NOMO-1 treated with DMSO at 0.1 percent for 48 hours (cell line): ENCODE measurements around the gene SEMG2.

Experiments
- DNase-seq: peaks from one replicate; lab custom pipeline; 2025; ENCODE audit not compliant: unreplicated experiment; lab: John Stamatoyannopoulos, UW

Gene SEMG2, protein sequence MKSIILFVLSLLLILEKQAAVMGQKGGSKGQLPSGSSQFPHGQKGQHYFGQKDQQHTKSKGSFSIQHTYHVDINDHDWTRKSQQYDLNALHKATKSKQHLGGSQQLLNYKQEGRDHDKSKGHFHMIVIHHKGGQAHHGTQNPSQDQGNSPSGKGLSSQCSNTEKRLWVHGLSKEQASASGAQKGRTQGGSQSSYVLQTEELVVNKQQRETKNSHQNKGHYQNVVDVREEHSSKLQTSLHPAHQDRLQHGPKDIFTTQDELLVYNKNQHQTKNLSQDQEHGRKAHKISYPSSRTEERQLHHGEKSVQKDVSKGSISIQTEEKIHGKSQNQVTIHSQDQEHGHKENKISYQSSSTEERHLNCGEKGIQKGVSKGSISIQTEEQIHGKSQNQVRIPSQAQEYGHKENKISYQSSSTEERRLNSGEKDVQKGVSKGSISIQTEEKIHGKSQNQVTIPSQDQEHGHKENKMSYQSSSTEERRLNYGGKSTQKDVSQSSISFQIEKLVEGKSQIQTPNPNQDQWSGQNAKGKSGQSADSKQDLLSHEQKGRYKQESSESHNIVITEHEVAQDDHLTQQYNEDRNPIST

GRCh38 chr20:45221076-45221475, at the start of gene SEMG2:
Gene SEMG2 (plus strand): TSS chr20:45221373. CDS start chr20:45221390, 17 bp downstream.
- no peak for DNase-seq

- DNase-seq, result no peak
Observed at GRCh38 chr20:45173522-45173921, 47.7 kb upstream of the SEMG2 start.

DNA sequence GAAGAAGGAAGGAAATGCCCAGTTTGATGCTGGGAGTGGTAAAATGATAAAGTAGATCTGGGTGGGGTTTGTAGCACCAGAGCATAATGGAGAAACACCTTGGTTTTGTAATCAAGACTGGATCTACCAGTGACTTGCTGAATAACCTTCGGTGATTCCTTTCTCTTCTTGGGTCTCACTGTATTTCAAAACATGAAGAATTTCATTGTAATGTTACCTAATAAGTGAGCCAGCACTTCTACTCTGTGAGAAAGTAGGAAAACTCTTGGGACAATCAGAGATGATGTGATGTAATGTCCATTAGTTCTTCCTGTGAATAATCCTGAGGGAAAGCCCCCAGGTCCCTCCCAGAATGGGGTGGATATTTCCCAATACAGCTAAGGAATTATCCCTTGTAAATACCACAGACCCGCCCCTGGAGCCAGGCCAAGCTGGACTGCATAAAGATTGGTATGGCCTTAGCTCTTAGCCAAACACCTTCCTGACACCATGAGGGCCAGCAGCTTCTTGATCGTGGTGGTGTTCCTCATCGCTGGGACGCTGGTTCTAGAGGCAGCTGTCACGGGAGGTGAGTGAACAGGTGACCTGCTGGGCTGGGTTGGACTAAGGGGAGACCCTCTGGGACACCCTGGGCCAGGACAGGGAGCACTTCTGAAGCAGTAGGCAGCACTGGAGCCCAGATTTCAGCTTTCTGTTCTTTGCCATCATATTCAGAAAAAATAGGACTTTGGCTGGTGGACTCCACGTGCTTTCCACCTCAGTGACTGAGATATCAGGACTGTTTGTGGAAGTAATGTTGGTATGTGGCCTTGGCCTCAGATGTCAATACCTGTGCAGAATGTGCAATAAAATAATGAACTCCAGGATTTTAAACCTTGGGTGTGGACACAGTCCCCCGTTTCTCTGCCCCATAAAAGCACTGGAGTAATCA, 46.5 kb upstream of the SEMG2 start, which contains the start of gene PI3:
Gene PI3 (plus strand): TSS at position 469 of the 931 bp plus-strand sequence. CDS start 21 bp downstream, at position 490.
- DNase-seq, result no peak

DNA sequence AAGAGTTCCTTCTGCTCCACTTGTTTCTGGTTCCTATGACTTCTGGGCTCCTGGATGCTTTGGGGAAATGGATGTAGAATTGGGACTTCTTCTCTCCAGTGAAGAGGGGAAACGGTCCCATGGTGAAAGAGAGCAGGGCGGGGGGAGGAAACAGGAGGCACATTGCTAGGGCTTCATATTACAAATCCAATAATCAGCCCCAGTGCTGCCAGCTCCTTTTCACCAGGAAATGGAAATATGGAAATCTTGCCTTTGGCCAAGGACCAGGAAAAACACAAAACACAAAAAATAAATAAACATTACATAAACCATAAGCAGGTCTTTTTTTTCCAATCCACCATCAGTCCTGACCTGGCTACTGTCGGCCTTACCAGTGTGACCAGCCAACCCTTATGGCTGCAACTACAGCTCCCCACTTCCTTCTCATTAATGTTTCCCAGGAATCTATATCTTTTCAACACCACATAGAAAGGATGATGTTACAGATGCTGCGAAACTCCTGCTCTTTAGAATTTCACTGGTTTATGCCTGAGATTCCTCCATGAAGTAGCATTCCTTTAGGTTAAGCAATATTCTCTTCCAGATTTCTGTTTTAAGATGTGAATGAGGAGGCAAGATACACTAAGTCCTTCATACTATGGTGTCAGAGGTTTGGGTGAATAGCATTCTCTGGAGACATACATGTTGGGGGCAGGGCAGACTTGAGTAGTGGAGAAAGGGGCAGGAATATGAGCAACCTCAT, 44.5 kb upstream of the SEMG2 start:
- no peak for DNase-seq

DNA sequence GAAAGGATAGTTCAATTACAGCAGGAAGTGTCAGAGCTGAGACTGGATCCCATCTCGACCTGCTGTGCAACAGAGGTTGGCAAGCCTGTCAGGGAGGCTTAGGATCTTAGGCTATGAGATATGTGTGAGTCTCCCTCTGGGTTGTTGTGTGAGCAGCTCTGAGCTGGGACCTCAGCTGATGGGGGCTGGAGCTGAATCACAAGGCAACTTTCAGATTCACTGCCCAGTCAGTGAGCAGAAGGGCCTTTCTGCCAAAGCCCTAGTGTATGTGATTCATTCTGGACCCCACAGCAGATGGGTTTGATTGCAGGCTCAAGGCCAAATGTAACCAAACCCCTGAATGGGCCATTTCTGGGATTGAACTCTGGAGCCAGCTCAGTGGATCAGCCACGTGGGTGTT, 42.0 kb upstream of the SEMG2 start:
- no peak for DNase-seq

GRCh38 chr20:45181639-45182038, 39.5 kb upstream of the SEMG2 start:
- no peak for DNase-seq

GRCh38 chr20:45183084-45183483, 38.1 kb upstream of the SEMG2 start:
- no peak for DNase-seq

DNA sequence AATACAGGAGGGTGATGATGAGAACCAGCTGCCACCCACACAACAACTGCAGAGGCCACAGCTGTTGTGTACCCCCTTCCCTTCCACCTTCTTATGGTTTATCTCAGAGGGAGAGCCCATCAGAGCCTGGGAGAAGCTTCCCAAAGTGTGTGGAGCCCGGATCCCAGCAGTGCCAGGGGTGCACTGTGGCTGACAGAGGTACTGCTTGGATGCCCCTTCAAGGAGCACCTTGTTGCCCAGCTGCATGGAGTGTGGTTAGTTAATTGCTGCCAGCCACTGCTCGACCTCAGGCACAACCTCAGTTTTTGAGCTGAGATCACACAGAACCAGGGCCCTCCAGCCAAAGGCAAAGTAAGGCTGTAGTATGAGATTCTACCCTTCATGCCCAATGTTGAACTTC, 33.5 kb upstream of the SEMG2 start:
- DNase-seq, result no peak

- DNase-seq, result no peak
Observed at GRCh38 chr20:45189067-45189609, 32.0 kb upstream of the SEMG2 start.

- no peak for DNase-seq
Observed at GRCh38 chr20:45189861-45190260, 31.3 kb upstream of the SEMG2 start.

GRCh38 chr20:45191926-45192325, 29.2 kb upstream of the SEMG2 start:
- no peak for DNase-seq

DNA sequence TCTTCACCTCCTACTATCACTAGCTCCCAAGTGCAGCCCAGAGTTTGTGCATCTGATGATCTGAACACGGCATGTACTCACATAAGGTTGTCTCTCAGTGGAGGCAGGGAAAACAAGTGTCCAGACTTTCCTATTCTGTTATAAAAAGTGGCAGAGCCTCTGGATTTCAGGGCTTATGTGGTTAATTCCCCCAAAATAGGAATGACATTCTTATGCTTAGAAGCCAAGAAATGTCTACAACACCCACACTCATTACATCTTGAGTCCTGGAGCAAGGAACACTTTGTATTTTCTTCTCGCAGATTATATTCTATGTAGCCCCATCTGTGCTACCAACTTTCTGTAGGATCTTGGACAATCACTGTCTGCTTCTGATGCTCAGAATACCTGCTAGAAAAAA, 27.8 kb upstream of the SEMG2 start:
- DNase-seq, result no peak

GRCh38 chr20:45206725-45207124, 14.4 kb upstream of the SEMG2 start, which contains the start of gene SEMG1:
Gene SEMG1 (plus strand): TSS chr20:45207033. CDS start chr20:45207054, 21 bp downstream.
- no peak for DNase-seq

GRCh38 chr20:45209924-45210323, 11.2 kb upstream of the SEMG2 start:
- DNase-seq, result no peak

GRCh38 chr20:45211569-45212474, 9.4 kb upstream of the SEMG2 start:
- no peak for DNase-seq

DNA sequence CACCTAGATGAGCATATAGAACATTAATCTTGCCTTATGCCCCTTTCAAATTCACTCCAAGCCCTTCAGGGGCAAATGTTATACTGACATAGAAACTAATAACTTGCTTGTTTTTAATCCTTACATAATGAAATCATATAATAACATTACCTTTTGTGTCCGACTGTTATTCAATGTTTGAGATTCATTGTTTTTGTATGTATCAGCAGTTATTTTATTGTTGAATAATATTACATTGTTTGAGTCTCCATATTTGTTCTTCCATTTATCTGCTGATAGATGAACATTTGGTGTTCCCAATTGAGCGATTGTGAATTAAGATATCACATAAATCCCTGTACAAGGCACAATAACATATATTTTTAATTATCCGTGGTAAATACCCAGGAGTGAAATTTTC, 8.3 kb upstream of the SEMG2 start:
- DNase-seq, result no peak

GRCh38 chr20:45218124-45218523, 3.0 kb upstream of the SEMG2 start:
- no peak for DNase-seq

- no peak for DNase-seq
Observed at GRCh38 chr20:45218636-45219035, 2.5 kb upstream of the SEMG2 start.

DNA sequence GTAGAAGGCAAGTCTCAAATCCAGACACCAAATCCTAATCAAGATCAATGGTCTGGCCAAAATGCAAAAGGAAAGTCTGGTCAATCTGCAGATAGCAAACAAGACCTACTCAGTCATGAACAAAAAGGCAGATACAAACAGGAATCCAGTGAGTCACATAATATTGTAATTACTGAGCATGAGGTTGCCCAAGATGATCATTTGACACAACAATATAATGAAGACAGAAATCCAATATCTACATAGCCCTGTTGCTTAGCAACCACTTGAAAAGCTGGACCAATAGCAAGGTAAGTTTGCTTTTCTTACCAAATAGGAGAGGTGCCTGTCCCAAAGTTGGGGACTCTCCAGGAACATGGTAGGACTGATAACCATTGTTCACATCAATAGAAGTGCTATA, 2.0 kb downstream of the SEMG2 start:
- DNase-seq, result no peak
